Fibroblast of skin of right quadriceps (primary cell): ENCODE data around the gene TXNIP.

ENCODE experiments used
- DNase-seq: peaks from one replicate; pipeline ENCODE4 v3.0.0-alpha.2; 2013

Gene TXNIP

DNA sequence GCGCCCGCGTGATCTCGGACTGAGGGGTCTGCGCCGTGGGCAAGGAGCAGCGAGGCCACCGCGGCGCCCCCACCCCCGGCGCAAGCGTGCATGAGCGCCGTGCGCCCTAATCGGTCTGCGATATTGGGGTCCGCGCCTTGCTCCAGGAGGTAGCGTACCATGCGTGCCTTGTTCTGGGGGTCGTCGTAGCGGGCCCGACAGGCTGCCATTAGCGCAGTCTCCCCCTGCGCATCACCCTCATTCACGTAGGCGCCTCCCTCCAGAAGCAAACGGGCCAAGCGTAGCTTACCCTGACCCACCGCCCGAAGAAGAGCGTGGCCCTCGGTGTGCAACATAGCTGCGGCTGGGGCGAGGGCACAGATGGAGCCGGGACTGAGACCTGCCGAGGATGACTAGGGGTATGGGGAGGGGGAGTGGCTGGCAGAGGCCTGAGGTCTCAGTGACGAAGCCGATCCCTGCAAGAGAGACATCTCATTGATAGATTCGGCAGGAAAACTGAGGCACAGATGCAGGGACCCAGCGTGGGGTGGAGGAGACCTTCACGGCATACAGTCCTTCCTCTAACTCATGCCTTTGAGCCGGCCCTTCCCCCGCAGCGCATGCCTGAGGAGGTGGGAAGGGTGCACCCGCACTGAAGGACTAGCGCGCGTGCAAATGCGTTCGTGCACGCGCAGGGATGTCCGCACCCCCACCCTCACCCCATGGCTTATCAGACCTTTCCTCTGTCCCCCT lies 34.8 kb downstream of the TXNIP start:
- DNase-seq, result no peak

DNA sequence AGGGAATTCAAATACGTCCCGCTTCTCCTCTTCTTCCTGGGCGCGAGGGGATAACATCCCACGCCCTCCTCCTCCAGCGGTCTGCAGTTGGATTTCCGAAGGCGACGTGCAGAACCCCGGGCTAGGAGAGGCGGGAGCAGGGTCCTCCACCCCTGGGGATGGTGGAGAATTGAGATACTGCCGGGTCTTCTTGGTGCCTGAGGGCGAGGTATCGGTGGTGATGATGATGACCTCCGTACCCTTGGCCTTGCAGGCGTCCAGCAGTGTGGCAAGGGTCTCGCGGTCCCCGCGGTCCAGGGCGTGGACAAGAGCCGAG lies 35.3 kb downstream of the TXNIP start:
- DNase-seq, result no peak

DNA sequence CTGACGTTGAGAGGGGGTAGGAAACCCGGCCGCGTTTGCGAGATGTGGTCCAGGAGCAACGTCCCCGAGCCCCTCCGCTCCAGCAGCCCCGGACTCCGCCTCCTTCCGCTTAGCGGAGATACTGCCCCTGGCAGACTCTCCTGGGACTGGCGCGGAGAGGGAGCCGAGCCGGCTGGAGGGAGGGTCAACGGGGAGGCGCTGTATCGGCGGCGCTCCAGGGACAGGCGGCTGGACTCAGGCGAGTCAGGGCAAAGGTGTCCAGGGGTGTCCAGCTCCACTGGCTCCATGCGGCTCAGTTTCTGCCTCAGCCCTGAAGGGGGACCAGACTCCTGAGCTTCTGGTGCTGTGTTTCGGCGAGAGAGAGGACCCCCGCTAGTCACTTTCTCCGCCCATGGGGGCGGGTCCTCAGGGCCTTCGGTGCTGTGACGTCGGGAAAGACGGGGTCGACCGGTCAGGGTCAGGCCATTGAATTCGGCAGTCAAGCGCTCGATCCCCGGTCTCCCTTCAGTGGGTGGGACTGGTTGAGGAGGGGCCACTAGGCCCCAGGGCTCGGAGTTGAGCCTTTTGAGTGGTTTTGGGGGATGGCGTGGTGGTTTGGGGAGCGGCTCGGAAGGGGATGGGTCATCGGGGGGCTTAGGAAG lies 35.8 kb downstream of the TXNIP start:
- peak; percentile 52 for DNase-seq

DNA sequence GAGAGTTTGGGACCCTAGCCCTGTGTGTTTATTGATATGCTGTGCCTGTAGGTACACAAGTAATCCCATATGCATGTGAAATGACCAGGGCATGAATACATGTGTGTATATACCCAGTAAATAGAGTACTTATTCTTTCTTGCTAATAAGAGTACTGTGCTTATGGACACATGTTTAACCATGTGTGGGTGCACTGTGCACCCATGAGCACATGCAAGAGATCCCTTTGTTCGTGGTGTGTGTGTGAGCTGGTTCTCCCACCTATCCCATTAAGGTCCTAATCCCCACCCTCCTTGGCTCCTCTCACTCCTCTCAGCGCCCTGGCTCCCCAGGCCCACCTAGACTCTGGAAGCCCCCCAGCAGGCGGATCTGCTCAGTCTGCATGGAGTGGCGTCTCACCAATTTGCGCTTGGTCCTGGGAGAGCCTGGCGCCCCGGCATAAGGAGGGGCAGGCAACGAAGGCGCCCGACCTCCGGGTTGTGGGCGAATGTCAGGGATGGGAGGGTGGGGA lies 36.4 kb downstream of the TXNIP start:
- no peak for DNase-seq

DNA sequence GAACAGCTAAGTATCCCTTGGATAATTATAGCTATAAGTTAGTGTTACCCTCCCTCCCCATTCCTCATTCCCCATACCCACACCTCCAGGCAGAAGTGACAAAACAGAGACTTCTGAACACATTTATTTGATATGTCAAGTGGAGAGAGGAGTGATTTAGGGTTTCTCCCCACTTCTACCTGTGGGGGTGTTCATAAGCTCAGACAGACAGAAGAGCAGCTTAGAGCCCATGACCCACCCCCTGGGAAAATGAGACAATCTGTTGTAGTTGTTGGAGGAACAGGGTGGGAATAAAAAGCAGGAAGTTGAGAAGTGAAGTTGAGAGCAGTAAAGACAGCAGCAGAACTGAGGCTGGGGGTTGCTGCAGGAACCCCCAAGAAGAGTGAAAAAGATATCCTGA lies 37.0 kb downstream of the TXNIP start:
- DNase-seq, result no peak

DNA sequence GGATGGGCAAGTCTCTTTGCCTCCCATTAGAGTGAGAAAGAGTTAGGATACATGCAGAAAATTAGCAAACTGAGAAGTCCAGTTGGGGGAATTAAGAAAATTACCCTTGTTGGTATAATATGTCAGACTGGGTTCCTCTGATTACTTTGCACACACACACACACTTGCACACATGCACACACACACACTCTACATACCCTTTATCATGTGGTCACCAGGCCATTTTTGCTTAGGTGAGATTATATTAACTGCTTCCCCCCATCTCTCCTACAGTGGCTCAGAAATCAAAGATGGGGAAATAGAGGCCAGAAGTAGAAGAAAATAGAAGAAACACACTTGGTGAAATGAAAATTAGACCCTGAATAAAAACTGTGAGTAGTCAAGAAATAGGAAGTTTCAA lies 37.6 kb downstream of the TXNIP start:
- no peak for DNase-seq

DNA sequence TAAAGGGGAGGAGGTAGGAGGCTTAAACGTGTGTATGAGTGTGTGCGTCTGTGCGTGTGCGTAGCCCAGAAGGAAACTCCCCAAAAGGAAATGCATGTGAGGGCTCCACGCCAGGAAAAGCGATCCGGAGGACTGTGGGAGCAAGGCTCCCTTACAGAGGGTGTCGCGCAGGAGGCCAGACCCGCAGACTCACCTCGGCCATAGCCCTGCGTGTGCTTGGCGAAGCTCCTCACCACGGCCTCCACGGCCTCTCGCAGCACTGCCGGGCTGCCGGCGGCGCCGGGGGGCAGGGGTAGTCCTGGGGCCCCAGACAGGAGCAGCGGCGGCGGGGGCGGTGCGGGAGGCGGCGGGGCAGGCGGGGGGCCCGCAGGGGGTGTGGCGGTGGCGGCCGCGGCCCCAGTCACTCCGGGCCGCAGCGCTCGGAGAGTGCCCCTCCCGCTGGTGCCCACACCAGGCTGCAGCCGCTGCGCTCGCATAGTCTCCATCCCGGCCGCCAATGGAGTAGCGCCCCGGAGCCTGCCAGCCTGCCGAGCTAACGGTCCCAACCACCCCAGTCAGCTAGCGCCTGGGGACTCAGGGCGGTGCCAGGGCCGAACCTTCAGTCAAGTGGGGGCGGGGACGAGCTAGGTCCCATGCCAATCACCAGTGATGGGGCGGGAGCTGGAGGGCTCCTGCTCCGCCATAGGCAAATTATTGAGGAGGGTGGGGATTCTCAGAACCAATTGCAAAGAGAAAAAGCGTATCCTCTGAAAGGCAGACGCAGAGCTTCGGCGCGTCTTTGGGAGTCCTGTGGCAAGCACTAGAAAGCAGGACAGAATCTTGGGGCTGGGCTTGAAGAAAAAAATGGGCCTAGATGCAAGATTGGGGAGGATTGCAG lies 38.7 kb downstream of the TXNIP start, which contains the start of gene LIX1L:
Gene LIX1L (minus strand): TSS at position 575 of the 877 bp plus-strand sequence. CDS start 90 bp downstream, at position 485.
- peak; percentile 97 for DNase-seq

DNA sequence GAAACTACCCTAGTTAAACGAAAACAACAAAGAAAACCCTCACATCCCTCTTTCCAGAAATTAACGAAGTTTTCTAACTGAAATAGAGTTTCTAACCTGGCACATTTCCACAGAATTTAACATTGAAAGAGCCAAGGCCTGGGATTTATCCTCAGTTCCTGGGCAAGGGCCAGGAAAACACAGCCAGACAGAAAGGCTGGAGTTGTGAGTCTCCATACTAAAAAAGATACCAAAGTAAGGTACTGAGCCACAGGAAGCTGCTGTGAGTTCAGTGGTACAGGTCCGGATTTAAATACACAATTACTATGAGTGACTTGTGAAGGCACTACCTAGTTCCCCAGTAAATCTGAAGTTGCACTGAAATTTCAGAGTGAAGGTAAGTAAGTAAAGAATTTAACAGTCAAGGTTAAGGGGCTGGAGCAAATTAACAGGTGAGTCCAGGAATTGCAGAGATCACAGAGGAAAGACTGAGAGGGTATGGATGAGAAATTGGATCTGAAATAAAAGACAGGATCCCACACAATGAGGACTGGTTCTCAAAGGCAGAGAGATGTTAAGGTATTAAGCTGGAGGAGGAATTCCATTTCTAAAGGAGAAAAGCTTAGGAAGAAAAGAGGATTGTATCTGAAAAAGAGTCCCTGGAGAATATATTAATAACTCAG lies 39.5 kb downstream of the TXNIP start:
- peak; percentile 43 for DNase-seq

DNA sequence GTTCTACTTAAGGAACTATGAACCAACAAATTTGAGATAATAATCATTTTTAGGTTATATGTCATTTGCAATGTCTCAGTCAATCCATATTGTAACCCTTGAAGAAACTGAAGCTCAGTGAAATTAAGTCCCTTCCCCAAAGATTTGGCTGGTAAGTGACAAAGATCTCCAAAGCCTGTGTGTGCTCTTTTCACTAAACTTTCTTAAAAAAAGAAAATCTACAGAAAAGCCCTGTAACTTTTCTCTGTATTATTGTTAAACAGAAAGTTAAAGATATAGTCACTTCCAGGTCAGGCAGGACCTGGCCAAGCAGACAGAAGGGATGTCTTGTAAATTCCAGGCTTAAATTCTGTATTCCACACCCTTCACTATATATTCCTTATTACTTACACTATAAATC lies 40.0 kb downstream of the TXNIP start:
- no peak for DNase-seq

DNA sequence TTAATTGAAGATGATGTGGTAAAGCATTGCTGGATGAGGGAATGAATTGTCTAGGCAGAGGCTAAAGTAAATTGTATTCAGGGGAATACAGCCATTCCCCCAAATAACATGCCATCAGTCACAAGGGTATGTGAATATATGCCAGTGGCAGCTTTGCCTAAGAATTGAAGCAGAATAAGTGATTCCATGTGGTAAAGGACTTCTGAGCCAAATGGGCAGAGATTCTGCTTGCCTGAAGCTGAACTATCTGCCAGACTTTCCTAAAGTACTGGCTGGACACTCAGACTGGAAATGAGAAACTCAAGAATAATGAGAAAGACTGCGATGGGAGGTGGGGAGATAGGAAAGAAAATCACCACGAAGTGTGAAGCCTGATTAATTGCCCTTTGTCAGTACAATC lies 40.9 kb downstream of the TXNIP start:
- DNase-seq, result no peak

DNA sequence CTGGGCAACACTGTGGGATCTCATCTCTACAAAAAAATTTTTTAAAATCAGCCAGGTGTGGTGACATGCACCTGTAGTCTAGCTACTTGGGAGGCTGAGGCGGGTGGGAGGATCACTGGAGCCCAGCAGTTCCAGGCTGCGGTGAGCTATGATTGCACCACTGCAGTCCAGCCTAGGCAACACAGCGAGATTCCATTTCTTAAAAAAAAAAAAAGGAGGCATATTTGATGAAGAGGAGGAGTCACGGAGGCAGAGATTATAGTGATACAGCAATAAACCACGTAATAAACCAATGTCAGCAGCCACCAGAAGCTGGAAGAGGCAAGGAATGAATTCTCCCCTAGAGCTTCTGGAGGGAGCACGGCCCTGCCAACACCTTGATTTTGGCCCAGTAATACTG lies 42.5 kb downstream of the TXNIP start:
- DNase-seq, result no peak

DNA sequence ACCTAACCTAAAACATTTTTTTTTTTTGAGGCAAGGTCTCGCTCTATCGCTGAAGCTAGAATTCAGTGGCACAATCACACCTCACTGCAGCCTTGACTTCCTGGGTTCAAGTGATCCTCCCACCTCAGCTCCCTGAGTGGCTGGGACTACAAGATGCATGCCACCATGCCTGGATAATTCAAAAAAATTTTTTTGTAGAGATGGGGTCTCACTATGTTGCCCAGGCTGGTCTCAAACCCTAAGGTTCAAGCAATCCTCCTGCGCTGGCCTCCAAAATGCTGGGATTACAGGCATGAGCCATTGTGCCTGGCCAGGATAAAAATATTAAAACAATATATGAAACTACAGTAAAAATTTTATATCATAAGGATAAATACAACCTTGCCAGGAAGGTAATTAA lies 43.5 kb downstream of the TXNIP start:
- DNase-seq, result no peak

DNA sequence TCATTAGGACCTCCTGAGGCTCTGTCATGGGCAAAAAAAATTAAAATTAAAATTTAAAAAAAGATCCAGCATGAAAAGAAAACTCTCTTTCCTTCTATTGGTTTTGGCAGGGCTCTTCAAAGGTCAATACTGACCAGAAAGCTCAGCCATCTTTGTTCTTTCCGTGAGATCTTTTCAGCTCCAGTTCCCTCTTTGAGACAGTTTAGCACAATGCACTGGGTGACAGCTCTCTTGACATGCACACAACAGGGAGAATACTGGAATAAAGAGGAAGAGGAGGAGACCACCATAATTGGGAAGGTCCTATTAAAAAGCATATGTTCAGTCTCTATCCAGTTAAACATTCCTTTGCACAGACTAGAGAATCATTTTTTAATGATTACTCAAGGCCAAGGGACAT lies 44.9 kb downstream of the TXNIP start:
- DNase-seq, result no peak

DNA sequence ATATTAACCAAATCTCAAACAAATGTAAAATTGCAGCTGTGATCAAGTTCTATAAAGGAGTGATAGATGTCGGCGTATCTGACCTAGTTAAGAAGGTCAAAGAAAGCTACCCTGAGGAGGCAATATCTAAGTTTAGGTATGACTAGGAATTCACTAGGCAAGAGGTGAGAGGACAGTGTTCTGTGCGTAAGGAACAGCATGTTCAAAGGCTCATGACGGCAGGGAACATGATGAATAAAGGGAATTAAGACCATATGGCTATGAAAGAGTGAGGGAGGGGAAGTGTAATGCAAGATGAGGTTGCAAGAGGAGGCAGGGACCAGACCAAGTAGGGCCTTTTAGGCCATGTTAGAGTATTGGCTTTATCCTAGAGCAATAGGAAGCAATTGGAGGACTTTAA lies 47.2 kb downstream of the TXNIP start:
- peak; percentile 23 for DNase-seq

DNA sequence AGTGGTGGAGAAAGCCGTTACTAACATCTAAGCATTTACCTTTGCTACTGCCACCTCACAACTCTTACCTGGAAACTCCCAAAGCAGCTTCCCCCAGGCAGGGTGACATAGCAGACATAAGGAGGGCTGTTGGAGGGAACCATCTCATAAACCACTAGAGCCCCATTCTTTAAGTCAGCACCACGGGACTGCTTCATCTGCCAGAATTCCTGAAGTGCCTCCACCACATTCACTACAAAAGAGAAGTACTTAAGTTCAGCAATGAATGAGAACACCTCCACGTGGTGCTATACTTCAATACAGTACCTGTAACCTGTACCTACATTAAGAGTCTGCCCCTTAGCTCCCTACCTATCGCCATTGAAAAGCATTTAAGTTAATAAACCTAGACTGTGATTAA lies 48.8 kb downstream of the TXNIP start:
- DNase-seq, result no peak

DNA sequence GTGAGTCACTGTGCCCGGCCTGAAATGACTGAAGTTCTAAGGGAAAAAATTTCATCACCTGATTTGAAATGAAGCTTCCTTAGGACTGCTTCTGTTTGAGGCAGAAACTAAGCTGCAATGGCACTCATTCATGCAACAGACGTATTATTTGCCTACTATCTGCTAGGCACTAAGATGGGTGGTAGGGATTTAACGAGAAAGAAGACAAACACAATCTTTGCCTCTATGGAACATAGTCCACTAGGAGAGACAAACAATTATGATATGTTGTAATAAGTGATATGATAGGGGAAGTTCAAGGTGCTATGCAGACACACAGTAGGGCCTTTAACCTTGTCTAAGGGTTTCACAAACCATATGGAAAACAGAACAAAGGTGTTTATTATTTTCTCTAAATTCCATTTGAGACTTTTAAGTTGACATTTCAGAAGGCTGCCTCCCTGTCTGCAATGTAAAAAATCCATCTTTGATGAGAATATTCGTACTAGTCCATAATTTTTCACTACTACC lies 49.8 kb downstream of the TXNIP start:
- DNase-seq, result no peak

DNA sequence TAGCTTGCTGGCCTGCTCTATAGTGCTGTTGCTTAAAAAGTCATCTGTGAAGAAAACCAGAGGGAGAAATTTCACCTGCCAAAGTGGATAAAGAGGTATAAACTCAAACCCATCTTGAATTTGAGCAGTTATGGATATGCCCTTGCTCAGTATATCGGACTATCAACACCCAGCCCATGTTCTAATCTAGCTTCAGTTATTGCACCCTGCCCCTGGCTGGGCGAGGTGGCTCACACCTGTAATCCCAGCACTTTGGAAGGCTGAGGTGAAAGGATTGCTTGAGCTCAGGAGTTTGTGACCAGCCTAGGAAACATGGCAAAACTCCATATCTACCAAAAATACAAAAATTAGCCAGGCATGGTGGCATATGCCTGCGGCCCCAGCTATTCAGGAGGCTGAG lies 51.8 kb downstream of the TXNIP start:
- DNase-seq, result no peak

DNA sequence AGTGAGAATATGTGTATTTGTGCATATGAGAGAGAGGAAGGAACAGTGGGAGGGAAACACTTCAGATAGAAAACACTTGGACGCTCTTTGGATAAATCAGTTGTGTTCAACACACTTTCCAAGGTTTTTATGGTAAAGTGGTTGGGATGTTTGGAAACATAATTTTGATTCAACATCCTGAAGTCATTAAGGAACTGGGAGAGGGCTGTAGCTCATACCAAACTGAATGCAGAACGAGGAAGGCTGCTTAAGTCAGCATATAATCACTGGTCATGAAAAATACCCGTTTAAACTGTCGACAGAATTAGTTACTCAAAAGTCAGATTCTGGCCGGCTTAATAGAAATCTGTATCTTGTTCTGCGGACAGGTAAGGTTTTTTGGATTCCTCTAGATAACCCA lies 53.5 kb downstream of the TXNIP start:
- peak; percentile 30 for DNase-seq
